Tibial nerve (tissue), 3 donors: Measurements from ENCODE around the gene DAB2.

ENCODE experiments used
- POLR2A ChIP-seq, 2 donors: fragments of 450-650 bp; IDR thresholded peaks; one replicate each; pipeline ENCODE4 v1.6.1; 2017; ENCODE audit warnings: antibody characterized with exemption in 2 of 2, mild to moderate bottlenecking in 2 of 2, moderate library complexity in 2 of 2
- TF ChIP-seq, protein P1 (sequence below), 5 experiments: fragments of 200-600 bp in 3 of 5; fragments of 450-650 bp in 2 of 5; sonication (generic) in 3 of 5; IDR thresholded peaks; one replicate each; pipeline ENCODE4 v1.5.1; 2016 to 2019; ENCODE audit warnings: antibody characterized with exemption in 5 of 5, mild to moderate bottlenecking in 3 of 5, moderate library complexity in 2 of 5

DNA sequence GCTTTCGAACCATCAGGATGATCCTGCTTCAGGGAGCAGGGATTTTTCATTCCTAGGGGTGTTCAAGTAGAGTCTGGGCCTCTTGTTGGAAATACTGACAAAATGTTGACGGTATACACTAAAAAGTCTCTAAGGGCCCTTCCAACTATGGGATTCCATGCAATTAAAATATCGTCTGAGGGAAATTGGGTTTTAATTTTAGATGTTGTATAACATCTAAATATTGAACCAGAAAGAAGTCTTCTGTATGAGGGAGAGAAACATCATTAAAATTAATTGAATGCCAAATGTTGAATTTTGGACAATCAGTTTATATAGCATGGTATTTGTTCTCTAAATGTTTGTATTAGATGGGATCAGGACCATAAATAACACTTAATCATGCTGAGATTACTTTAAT, 25.7 kb upstream of the DAB2 start:
- TF ChIP-seq, protein P1, sequence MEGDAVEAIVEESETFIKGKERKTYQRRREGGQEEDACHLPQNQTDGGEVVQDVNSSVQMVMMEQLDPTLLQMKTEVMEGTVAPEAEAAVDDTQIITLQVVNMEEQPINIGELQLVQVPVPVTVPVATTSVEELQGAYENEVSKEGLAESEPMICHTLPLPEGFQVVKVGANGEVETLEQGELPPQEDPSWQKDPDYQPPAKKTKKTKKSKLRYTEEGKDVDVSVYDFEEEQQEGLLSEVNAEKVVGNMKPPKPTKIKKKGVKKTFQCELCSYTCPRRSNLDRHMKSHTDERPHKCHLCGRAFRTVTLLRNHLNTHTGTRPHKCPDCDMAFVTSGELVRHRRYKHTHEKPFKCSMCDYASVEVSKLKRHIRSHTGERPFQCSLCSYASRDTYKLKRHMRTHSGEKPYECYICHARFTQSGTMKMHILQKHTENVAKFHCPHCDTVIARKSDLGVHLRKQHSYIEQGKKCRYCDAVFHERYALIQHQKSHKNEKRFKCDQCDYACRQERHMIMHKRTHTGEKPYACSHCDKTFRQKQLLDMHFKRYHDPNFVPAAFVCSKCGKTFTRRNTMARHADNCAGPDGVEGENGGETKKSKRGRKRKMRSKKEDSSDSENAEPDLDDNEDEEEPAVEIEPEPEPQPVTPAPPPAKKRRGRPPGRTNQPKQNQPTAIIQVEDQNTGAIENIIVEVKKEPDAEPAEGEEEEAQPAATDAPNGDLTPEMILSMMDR (IDR thresholded peaks at IDR 0.05), result no peak
- TF ChIP-seq POLR2A (IDR thresholded peaks at IDR 0.05), result no peak
